C4-2B (cell line): ENCODE results near the gene PRMT2.

Source experiments
- H3K27ac ChIP-seq: fragments of 450-650 bp; 2 replicates; pipeline ENCODE4 v1.5.1; 2017
- CTCF ChIP-seq: fragments of 450-650 bp; conservative IDR thresholded peaks from 2 replicates; pipeline ENCODE4 v1.5.1; 2017; ENCODE audit warnings: mild to moderate bottlenecking
- ZFX ChIP-seq: fragments of 450-650 bp; IDR thresholded peaks from 2 replicates; pipeline ENCODE4 v1.6.1; 2017

The PRMT2 gene

GRCh38 chr21:46600978-46601377, 34.5 kb upstream of the PRMT2 start:
- H3K27ac ChIP-seq: no peak overlapping the region
- TF ChIP-seq CTCF (no peak), ZFX (no peak)

GRCh38 chr21:46603228-46603627, 32.2 kb upstream of the PRMT2 start:
- TF ChIP-seq CTCF: no peak
- TF ChIP-seq ZFX: no peak
- no peak overlapping the region for H3K27ac ChIP-seq

GRCh38 chr21:46604329-46604974, 31.0 kb upstream of the PRMT2 start:
- TF ChIP-seq ZFX (no peak), CTCF (no peak)
- H3K27ac ChIP-seq: no peak overlapping the region

- H3K27ac ChIP-seq: no peak within 1 kb of the TSS
- TF ChIP-seq CTCF (no peak), ZFX (no peak)
These were observed 30.3 kb upstream of the PRMT2 start, which contains the start of gene S100B for GRCh38 chr21:46604975-46605766. Gene S100B (minus strand): TSS chr21:46605082. CDS start chr21:46602415, 2,667 bp downstream.

- H3K27ac ChIP-seq: no peak overlapping the region
- TF ChIP-seq CTCF: no peak
- no peak for TF ChIP-seq ZFX
These were observed 29.6 kb upstream of the PRMT2 start for GRCh38 chr21:46605767-46606426.

GRCh38 chr21:46606427-46606813, 29.1 kb upstream of the PRMT2 start:
- H3K27ac ChIP-seq: no peak overlapping the region
- TF ChIP-seq ZFX (no peak), CTCF (no peak)

GRCh38 chr21:46607636-46608035, 27.8 kb upstream of the PRMT2 start:
- no peak for TF ChIP-seq ZFX
- TF ChIP-seq CTCF: no peak
- no peak overlapping the region for H3K27ac ChIP-seq
